SHP77 treated with DMSO at 0.1 percent for 48 hours (cell line): Measurements from ENCODE around the gene GNG14.
"Not testable (repeated sequence)": the region's sequence is repeated elsewhere in the genome, so short reads cannot be mapped to it uniquely, and the experiment has no call there.

Experiments
- DNase-seq: peaks from one replicate; lab custom pipeline; 2025; lab: John Stamatoyannopoulos, UW

GNG14 gene

GRCh38 chr19:12667731-12668302, 20.0 kb upstream of the GNG14 start:
- DNase-seq = no peak

GRCh38 chr19:12668346-12668745, 19.5 kb upstream of the GNG14 start:
- no peak for DNase-seq

GRCh38 chr19:12668932-12669269, 18.9 kb upstream of the GNG14 start:
- DNase-seq = no peak

GRCh38 chr19:12669270-12670158, 18.3 kb upstream of the GNG14 start:
- DNase-seq = peak; percentile 40

GRCh38 chr19:12670159-12670928, 17.5 kb upstream of the GNG14 start:
- DNase-seq = no peak

- no peak for DNase-seq
Observed at GRCh38 chr19:12672744-12673143, 15.1 kb upstream of the GNG14 start.

- no peak for DNase-seq
Observed at GRCh38 chr19:12675399-12675798, 12.4 kb upstream of the GNG14 start.

GRCh38 chr19:12675940-12676339, 11.9 kb upstream of the GNG14 start:
- no peak for DNase-seq

GRCh38 chr19:12676384-12676792, 11.4 kb upstream of the GNG14 start:
- DNase-seq = peak; percentile 40

GRCh38 chr19:12676928-12677327, 10.9 kb upstream of the GNG14 start:
- no peak for DNase-seq

- DNase-seq = not testable (repeated sequence)
Observed at GRCh38 chr19:12678039-12678438, 9.8 kb upstream of the GNG14 start.

GRCh38 chr19:12680034-12680433, 7.8 kb upstream of the GNG14 start:
- DNase-seq = no peak

GRCh38 chr19:12681074-12681987, 6.5 kb upstream of the GNG14 start, which contains the start of gene DHPS:
DHPS (minus strand) TSS chr19:12681880; CDS start chr19:12681766, 114 bp downstream.
- DNase-seq = peak; percentile 93

- DNase-seq = no peak
Observed at GRCh38 chr19:12685831-12686230, 2.0 kb upstream of the GNG14 start.

- no peak for DNase-seq
Observed at GRCh38 chr19:12689012-12689411, 1.2 kb downstream of the GNG14 start.

GRCh38 chr19:12689581-12690216, 1.9 kb downstream of the GNG14 start:
- DNase-seq = no peak

GRCh38 chr19:12692960-12693359, 5.2 kb downstream of the GNG14 start:
- DNase-seq = no peak

- DNase-seq = no peak
Observed at GRCh38 chr19:12694641-12695040, 6.8 kb downstream of the GNG14 start.

- DNase-seq = no peak
Observed at GRCh38 chr19:12695096-12695495, 7.3 kb downstream of the GNG14 start.

GRCh38 chr19:12695514-12695913, 7.7 kb downstream of the GNG14 start:
- no peak for DNase-seq

GRCh38 chr19:12695997-12696365, 8.2 kb downstream of the GNG14 start:
- DNase-seq = no peak
